ENCODE measurements around the gene RUNX1. TPM values are rescaled to one million over a fixed set of nuclear protein-coding genes. Genes with fewer than 3 reads are reported as not detected.
A peak's percentile ranks its signal among the peaks of the same experiment; 100 is the strongest.

The RUNX1 gene
- total and polyA plus RNA-seq, 2 of the 13 experiments (the other 11 are each of a cell fraction or from before 2014, with no cell fraction given) = 5.4 to 6.4 TPM

DNA sequence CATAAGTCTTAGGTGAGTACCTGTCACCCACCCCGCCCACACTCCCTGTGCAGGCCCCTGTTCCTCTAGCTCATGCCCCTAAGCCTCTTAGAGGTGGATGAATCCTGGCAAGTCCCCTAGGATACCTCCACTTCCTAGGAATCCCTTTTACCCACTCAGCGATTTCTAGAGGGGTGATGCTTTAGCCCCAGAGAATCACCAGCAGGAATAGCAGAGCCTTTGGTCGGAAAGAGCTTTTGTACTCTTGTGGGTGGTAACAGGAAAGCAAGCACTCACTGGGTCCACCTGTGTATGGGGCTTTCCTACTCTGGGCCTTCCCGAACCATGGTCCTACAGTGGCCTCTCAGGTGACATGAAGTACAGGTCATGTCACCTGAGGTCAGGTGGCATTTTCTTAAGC lies 207.9 kb downstream of the RUNX1 start:
- peaks cover 13% of the 10 kb centered on the region for H3K79me2 ChIP-seq (ENCODE audit: insufficient read depth, low read length)
- H3K4me3 ChIP-seq (replicated peaks in 1 of 3; ENCODE audit: insufficient read depth in 1 of 3, low read depth in 2 of 3, low read length in 3 of 3) = no peak overlapping the region
- ATAC-seq (no peak), DNase-seq (ENCODE audit: low spot score) (no peak), FAIRE-seq (no peak)
- CTCF ChIA-PET (ENCODE audit: low intra/inter-chr PET ratio, low total read pairs) = no interaction called here
- TF ChIP-seq MAFK (conservative IDR thresholded peaks at IDR 0.05 in 1 of 2, IDR thresholded peaks at IDR 0.05 in 1 of 2; ENCODE audit: low read length in 2 of 2) (peak; percentile 64 to 67; a peak in 3 of 4 replicates), HNRNPUL1 (IDR thresholded peaks at IDR 0.05; ENCODE audit: low read depth, low read length) (no peak), DPF2 (CRISPR knock-in tag; IDR thresholded peaks at IDR 0.05; ENCODE audit: borderline replicate concordance, low read depth) (no peak), MAFF (IDR thresholded peaks at IDR 0.05; ENCODE audit: low read depth, low read length) (peak; percentile 53; the same call in 1 of the 2 replicates), ZNF703 (CRISPR knock-in tag; IDR thresholded peaks at IDR 0.05; ENCODE audit: borderline replicate concordance) (no peak)
- peaks cover 9 to 48% of the 10 kb centered on the region in 2 experiments; a peak in 4 of 5 replicates for H3K36me3 ChIP-seq (replicated peaks in 1 of 2; ENCODE audit: control insufficient read depth in 1 of 2, insufficient read depth in 2 of 2, low read length in 2 of 2)
- no TSS peak for BruUV-seq (replicated peaks)
- in situ Hi-C loops (cut with HindIII; ENCODE audit: extremely low pct_ligation_motif_present, low pct_unique_long_range_greater_than_20kb) (no loop called here), intact Hi-C loops (cut with micrococcal nuclease; ENCODE audit: unreplicated experiment) (no loop called here)
- H2AFZ ChIP-seq (ENCODE audit: low read length) = no peak overlapping the region
- H3K9ac ChIP-seq (ENCODE audit: insufficient read depth, low read depth, low read length) = no peak overlapping the region
- H3K27ac ChIP-seq (ENCODE audit: extremely low read length, insufficient read depth, low read length) = no peak overlapping the region
- H4K20me1 ChIP-seq (ENCODE audit: insufficient read depth, low read length) = no peaks in the 10 kb centered on the region
- H3K4me2 ChIP-seq (ENCODE audit: low read depth, low read length) = no peak overlapping the region
- peaks cover 48% of the 10 kb centered on the region for H3K4me1 ChIP-seq (ENCODE audit: insufficient read depth, low read length)
- POLR2A ChIA-PET = interaction anchor here (1.0 to 7.2 kb wide), 5 partner anchors 24 to 71 kb away, joined by 3 to 92 read pairs (median 4); no protein-coding TSS in a partner anchor
- no peaks in the 10 kb centered on the region for H3K9me3 ChIP-seq (ENCODE audit: low read length)
- H3K27me3 ChIP-seq (ENCODE audit: control insufficient read depth in 1 of 2, insufficient read depth in 2 of 2, low read length in 2 of 2) = no peaks in the 10 kb centered on the region
- 100% methylated on average over 1 of the region's 4 CpGs for WGBS (ENCODE audit: low lambda C conversion rate)

DNA sequence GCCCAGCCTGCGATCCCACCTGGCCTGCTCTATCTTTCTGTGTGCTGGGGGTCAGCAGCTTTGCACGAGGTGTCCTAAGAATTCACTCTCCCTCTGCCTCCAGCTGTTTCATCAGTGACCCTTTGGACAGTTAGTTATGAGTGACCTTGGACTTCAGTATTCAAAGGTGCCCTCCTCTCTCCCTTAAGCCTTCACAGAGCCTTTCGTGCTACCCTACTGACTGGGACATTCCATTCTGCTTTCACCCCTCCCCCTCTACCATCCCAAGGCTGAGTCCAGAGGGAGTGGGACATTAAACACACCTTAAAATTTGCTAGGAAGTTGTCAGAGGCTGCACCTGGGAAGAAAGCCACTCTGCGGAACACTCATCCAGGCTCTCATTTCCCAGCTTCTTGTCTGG lies 208.4 kb downstream of the RUNX1 start:
- Histone ChIP-seq H3K4me1 (ENCODE audit: insufficient read depth, low read length) (peaks cover 52% of the 10 kb centered on the region), H3K27me3 (ENCODE audit: control insufficient read depth in 1 of 2, insufficient read depth in 2 of 2, low read length in 2 of 2) (no peaks in the 10 kb centered on the region), H2AFZ (ENCODE audit: low read length) (no peak overlapping the region), H4K20me1 (ENCODE audit: insufficient read depth, low read length) (no peaks in the 10 kb centered on the region), H3K27ac (ENCODE audit: extremely low read length, insufficient read depth, low read length) (peak overlapping the region; percentile 11), H3K9ac (ENCODE audit: insufficient read depth, low read depth, low read length) (no peak overlapping the region), H3K9me3 (ENCODE audit: low read length) (no peaks in the 10 kb centered on the region), H3K4me2 (ENCODE audit: low read depth, low read length) (no peak overlapping the region), H3K36me3 (replicated peaks in 1 of 2; ENCODE audit: control insufficient read depth in 1 of 2, insufficient read depth in 2 of 2, low read length in 2 of 2) (peaks cover 9 to 48% of the 10 kb centered on the region in 2 experiments; a peak in 4 of 5 replicates), H3K4me3 (replicated peaks in 1 of 3; ENCODE audit: insufficient read depth in 1 of 3, low read depth in 2 of 3, low read length in 3 of 3) (no peak overlapping the region), H3K79me2 (ENCODE audit: insufficient read depth, low read length) (peaks cover 13% of the 10 kb centered on the region)
- peak; percentile 15 for DNase-seq (ENCODE audit: low spot score)
- no TSS peak for BruUV-seq (replicated peaks)
- ChIA-PET POLR2A (interaction anchor here (1.0 to 7.2 kb wide), 6 partner anchors 23 to 70 kb away, joined by 3 to 92 read pairs (median 4); no protein-coding TSS in a partner anchor), CTCF (ENCODE audit: low intra/inter-chr PET ratio, low total read pairs) (no interaction called here)
- FAIRE-seq = no peak
- in situ Hi-C loops (cut with HindIII; ENCODE audit: extremely low pct_ligation_motif_present, low pct_unique_long_range_greater_than_20kb) (no loop called here), intact Hi-C loops (cut with micrococcal nuclease; ENCODE audit: unreplicated experiment) (no loop called here)
- 76% methylated on average over 4 of the region's 4 CpGs for WGBS (ENCODE audit: low lambda C conversion rate)
- ATAC-seq = no peak
- TF ChIP-seq PHF21A (CRISPR knock-in tag; IDR thresholded peaks at IDR 0.05) (no peak), TMF1 (CRISPR knock-in tag; IDR thresholded peaks at IDR 0.05; ENCODE audit: low read depth) (no peak), ZNF614 (CRISPR knock-in tag; IDR thresholded peaks at IDR 0.05; ENCODE audit: borderline replicate concordance) (no peak), RFX1 (IDR thresholded peaks at IDR 0.05) (no peak), ZNF782 (CRISPR knock-in tag; IDR thresholded peaks at IDR 0.05; ENCODE audit: borderline replicate concordance) (no peak), SMARCC2 (IDR thresholded peaks at IDR 0.05) (no peak), ZSCAN5A (CRISPR knock-in tag; IDR thresholded peaks at IDR 0.05; ENCODE audit: borderline replicate concordance) (no peak), HNF4A (CRISPR knock-in tag; IDR thresholded peaks at IDR 0.05) (peak; percentile 57), LCORL (IDR thresholded peaks at IDR 0.05) (no peak), LCORL (CRISPR knock-in tag; IDR thresholded peaks at IDR 0.05) (no peak), TFDP1 (CRISPR knock-in tag; IDR thresholded peaks at IDR 0.05; ENCODE audit: borderline replicate concordance) (no peak)
- TF ChIP-seq, protein P1, sequence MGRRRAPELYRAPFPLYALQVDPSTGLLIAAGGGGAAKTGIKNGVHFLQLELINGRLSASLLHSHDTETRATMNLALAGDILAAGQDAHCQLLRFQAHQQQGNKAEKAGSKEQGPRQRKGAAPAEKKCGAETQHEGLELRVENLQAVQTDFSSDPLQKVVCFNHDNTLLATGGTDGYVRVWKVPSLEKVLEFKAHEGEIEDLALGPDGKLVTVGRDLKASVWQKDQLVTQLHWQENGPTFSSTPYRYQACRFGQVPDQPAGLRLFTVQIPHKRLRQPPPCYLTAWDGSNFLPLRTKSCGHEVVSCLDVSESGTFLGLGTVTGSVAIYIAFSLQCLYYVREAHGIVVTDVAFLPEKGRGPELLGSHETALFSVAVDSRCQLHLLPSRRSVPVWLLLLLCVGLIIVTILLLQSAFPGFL (CRISPR knock-in tag; IDR thresholded peaks at IDR 0.05) = no peak

Measured in HepG2 (cell line).